ENCODE data around the gene FER1L5.

The FER1L5 gene

GRCh38 chr2:96734880-96735583 lies 92.5 kb downstream of the FER1L5 start:
- H3K4me3 ChIP-seq (ENCODE audit: low read depth, low read length): no peak overlapping the region
- no peak for TF ChIP-seq CTCF (IDR thresholded peaks at IDR 0.05; ENCODE audit: low read depth, low read length)

- no peak overlapping the region for H3K4me3 ChIP-seq (ENCODE audit: low read depth, low read length)
- TF ChIP-seq CTCF (IDR thresholded peaks at IDR 0.05; ENCODE audit: low read depth, low read length): no peak
Observed at GRCh38 chr2:96737251-96737650, 94.7 kb downstream of the FER1L5 start.

- no peak overlapping the region for H3K4me3 ChIP-seq (ENCODE audit: low read depth, low read length)
- no peak for TF ChIP-seq CTCF (IDR thresholded peaks at IDR 0.05; ENCODE audit: low read depth, low read length)
Observed at GRCh38 chr2:96737831-96738230, 95.3 kb downstream of the FER1L5 start.

GRCh38 chr2:96739076-96739632 lies 96.6 kb downstream of the FER1L5 start:
- TF ChIP-seq CTCF (IDR thresholded peaks at IDR 0.05; ENCODE audit: low read depth, low read length): no peak
- peak overlapping the region; percentile 85 for H3K4me3 ChIP-seq (ENCODE audit: low read depth, low read length)

- H3K4me3 ChIP-seq (ENCODE audit: low read depth, low read length): peak within 1 kb of the TSS; percentile 85
- no peak for TF ChIP-seq CTCF (IDR thresholded peaks at IDR 0.05; ENCODE audit: low read depth, low read length)
Observed at GRCh38 chr2:96739633-96740428, 97.3 kb downstream of the FER1L5 start, which contains the start of gene LMAN2L. TSS of gene LMAN2L (minus strand) at chr2:96740064. CDS start at chr2:96740040, 24 bp downstream.

GRCh38 chr2:96747061-96747617 lies 104.6 kb downstream of the FER1L5 start:
- no peak overlapping the region for H3K4me3 ChIP-seq (ENCODE audit: low read depth, low read length)
- no peak for TF ChIP-seq CTCF (IDR thresholded peaks at IDR 0.05; ENCODE audit: low read depth, low read length)

Measured in WI38 (cell line).